GM19438 (cell line): Measurements from ENCODE around the gene PBX4.

Experiments used
- ATAC-seq: cut with Tn5 transposase; IDR thresholded peaks from one replicate; pipeline ENCODE4 v1.9.1; 2021; ENCODE audit warnings: low read depth; ENCODE audit not compliant: unreplicated experiment

PBX4 gene

DNA sequence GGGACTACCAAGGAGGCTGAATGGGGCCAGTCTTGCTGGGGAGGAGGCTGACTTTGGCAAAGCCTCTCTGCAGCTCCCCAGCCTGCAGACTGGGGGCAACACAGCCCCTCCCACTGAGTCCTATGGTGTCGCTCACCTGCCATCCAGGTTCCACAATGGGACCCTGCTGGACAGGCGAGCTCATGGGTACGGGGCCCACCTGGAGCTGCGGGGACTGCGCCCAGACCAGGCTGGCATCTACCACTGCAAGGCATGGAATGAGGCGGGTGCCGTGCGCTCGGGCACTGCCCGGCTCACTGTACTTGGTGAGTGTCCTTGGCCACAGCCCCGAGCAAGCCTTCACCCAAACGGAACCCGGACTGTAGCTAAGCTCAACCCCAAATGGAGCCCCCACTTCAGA, 75.4 kb downstream of the PBX4 start:
- ATAC-seq: no peak

DNA sequence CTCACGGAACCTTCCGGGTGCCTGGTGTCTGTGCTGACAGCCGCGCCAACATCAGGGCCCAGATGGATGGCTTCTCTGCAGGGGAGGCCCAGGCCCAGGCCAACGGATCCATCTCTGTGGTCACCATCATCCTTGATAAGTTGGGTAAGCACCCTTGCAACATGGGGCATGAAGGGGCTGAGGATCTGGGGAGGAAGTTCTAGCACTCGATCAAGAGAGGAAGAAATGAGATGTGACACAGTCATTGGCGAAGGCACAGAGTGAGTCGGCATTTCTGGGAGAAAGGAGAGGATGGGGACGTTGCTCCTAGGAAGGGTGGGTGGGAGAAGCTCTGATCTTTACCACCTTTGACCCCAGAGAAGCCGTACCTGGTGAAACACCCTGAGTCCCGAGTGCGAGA, 76.0 kb downstream of the PBX4 start:
- ATAC-seq: no peak

DNA sequence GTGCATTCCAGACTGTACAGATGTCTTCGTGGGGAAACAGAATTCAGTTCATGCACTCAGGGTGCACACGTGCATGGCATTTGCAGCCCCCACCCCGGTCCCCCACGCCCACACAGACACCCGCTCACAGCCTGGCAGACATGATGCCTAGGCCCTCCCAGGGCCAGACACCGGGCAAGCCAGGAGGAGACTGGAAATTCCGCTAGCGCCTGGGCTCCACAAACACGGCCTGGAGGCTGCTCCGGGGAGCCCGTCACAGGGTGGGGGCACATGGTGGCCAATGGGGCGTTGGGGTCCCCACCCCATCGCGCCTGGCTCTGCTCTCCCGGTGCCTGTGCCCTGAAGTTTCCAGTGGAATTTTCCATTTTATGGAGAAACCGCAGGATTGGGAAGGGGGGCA, 76.9 kb downstream of the PBX4 start:
- no peak for ATAC-seq

DNA sequence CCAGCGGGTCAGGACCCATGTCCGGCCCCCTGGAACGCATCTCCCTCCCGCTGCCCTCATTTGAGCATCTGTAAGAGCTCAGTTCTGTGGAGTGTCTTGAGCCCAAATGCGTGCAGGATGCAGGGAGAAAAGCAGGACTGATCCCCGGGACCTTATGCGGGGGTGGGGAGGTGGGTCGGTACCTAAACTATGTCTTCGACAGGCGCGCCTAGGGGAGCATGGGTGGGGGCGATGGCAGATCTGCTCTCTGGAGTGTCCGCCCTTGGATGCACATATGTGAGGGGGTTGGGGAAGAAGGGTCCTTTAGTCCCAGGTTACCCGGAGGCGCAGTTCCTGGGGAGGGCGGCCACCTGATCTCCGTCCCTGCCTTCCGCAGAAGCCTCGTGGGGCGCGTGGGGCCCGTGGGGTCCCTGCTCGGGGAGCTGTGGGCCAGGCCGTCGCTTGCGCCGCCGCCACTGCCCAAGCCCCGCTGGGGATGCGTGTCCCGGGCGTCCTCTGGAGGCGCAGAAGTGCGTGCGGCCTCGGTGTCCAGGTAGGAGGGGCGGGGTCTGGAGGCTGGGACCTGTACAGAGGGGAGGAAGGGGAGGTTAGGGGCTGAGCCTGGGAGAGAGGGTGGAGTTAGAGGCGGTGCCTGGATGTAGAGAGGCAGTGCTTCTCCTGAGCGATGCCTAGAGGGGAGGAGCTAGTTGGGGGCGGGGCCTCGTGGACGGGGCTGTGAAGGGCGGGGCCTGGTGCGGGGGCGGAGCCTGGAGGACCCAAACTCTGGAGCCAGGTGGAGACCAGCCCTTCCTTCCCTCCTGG, 77.6 kb downstream of the PBX4 start:
- peak; percentile 80 for ATAC-seq

DNA sequence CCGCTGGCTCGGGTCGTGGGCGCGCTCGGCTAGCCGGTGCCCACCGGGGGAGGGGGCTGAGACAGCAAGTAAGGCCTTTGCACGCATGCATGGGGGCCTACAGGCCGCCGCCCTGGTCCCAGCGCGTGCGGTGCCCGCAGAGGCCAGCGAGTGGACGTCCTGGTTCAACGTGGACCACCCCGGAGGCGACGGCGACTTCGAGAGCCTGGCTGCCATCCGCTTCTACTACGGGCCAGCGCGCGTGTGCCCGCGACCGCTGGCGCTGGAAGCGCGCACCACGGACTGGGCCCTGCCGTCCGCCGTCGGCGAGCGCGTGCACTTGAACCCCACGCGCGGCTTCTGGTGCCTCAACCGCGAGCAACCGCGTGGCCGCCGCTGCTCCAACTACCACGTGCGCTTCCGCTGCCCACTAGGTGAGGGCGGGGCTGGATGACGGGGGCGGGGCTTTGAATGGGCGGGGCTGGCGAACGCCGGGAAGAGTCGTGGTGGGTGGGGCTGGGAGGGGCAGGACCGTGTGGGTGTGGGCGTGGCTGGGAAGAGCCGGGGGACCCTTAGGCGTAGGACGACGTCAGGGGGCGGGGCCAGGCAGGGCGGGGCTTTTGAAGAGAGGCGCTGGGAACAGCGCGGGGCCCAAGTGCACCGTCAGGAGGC, 78.3 kb downstream of the PBX4 start:
- no peak for ATAC-seq

DNA sequence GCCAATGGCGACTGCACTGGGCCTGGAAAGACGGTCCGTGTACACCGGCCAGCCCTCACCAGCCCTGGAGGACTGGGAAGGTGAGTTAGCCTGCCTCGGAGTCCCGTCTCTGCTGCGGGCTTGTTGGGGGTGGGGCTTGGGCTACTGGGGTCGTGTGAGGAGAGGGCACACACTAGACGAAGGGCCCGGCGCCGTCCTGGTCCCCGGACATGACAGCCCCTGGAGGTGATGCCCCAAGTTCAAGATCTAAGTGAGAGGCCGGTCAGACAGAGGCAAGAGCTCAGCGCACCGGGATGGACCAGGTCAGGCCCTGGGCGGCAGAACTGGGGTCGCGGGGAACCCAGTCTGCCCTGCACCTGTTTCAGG, 78.8 kb downstream of the PBX4 start:
- ATAC-seq: no peak

DNA sequence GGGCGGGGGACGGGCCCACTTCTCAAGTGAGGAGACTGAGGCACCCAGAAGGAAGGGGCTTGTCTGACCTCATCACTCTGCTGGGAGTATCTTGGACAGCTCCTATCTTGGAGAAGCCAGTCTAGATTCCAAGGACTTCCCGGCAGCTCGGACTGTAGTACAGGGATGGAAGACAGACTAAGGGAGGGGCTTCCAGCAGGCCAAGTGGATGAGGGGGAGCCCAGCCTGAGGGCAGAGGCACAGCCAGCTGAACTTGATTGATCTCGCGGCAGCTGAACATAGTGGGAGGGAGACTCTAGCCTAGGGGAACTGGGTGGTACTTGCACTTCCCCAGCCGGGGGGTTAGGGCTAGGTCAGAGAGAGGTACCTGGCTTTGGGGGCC, 79.7 kb downstream of the PBX4 start:
- no peak for ATAC-seq

DNA sequence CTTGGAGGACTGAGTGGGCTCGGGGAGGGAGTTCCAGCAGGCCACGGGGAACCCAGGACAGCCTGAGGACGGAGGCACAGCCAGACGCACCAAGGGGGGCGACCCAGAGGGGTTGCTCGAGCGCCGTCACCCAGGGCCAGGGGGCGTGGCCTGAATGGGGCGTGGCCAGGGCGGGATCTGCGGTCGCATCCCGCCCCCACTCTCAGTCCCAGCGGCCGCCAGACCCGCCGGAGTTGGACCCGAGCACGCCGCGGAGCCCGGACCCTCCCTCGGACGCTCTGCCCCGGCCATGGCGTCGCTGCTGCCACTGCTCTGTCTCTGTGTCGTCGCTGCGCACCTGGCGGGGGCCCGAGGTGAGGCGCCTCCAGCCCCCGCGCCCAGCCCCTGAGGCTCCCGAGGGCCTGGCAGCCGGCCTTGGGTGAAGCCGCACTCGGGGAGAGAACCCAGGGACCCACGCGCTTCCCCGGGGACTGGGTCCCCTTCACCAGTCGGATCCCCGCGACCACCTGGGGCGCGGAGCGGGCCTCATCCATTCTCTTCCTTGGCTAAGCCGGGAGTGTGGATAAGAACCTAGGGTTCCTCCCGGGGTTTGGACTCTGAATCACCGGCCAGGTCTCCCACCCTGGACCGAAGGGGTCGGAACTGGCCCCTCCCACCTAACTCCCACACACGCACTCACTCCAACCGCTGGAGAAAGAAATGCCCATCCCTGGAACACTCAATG, 80.3 kb downstream of the PBX4 start, which contains the start of gene CILP2:
Gene CILP2 (plus strand): TSS at position 205 of the 724 bp plus-strand sequence. CDS start 85 bp downstream, at position 290.
- no peak for ATAC-seq

DNA sequence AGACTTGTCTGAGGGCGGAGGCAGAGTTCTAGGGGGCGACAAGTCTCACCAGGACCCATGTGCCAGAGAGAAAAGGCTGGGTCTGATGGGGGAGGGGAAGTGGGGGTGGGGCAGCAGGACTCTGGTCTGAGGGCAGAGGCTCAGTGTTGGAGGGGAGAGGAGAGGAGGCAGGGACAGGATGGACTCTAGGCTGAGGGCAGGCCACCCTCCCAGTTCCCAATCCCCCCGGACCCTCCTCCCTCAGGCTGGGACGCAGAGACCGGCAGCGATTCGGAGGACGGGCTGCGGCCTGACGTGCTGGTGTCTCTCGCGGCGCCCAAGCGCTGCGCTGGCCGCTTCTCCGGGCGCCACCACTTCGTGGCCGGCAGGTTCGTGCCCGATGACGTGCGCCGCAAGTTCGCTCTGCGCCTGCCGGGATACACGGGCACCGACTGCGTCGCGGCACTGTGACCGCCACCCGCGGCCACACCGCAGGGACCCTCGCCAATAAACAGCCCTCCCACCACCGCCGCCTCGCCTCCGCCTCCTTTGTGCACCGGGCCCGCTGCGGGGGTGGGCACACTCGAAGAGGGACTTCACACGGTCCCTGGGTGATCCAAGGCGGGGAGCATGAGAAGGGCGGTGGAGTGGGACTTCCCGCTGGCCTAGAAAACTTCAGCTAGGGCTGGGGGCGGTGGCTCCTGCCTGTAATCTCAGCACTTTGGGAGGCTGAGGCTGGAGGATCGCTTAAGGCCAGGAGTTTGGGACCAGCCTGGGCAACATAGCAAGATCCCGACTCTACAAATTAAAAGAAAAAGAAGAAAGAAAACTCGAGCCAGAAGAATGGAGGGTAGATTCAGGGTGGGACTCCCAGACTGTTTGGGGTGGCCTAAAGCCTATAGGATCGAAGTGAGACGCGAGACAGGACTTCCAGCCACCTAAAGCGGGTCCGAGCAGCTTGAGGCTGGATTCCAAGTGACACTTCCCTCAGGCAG, 81.1 kb downstream of the PBX4 start:
- ATAC-seq: no peak

DNA sequence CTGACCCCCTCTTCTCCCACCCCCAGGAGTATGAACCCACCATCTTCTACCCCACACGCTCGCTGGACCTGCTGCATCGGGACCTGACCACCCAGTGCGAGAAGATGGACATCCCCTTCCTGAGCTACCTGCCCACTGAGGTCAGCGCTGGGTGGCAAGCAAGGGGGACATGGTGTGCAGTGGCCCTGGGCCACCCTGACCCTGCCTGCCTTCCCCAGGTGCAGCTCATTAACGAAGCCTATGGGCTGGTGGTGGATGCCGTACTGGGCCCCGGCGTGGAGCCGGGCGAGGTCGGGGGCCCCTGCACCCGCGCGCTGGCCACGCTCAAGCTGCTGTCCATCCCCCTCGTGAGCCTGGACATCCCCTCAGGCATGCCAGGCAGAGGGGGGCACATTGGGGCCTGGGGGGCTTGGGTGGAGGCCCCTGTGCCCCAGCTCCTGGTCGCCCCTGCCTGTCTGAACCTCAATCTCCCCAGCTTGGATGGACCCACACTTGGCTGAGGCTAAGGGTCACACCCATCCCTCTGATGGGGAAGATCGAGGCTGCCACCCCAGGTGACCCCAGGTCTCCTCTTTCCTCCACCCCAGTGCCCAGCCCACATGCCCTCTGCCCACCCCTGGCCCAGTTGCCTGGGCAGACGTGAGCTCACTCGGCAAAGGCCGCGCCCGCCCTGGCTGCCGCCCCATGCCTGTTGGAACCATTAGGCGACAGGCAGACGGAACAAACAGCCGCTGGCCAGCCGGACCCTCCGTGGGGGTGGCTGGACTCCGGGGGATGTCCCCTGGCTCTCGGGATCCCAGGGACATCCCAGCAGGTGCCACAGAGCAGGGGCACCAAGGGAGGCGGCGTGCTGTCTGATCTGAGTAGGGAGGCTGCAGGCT, 82.9 kb downstream of the PBX4 start:
- ATAC-seq: no peak

DNA sequence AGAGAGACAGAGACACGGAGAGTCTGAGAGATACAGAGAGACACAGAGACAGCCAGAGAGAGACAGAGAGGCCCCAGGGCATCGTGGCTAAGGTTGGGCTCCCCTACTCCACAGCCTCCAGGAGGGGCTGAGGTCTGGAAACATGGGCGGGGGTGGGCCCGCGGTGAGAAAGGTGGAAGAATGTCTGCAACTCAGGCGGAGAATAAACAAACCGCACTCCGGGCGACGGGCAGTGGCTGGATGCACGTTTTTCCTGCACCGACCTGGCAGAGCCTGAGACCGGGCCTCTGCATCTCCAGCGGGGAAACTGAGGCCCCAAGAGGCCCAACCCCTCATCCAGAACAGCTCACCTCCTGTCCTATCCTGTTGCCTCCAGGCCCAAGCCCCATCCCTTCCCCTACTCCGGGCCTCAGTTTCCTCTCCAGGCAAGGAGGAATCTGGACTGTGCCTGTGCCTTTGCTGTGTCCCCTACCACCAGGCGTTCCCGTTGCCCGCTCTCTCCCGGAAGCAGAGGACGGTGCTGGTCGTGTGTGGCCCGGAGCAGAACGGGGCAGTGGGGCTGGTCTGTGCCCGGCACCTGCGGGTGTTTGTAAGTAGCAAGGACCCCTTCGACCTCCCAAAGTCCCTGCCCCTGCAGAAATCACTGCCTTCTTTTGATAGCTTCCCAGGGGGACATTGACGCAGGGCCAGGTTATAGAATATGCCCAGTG, 83.8 kb downstream of the PBX4 start:
- no peak for ATAC-seq

DNA sequence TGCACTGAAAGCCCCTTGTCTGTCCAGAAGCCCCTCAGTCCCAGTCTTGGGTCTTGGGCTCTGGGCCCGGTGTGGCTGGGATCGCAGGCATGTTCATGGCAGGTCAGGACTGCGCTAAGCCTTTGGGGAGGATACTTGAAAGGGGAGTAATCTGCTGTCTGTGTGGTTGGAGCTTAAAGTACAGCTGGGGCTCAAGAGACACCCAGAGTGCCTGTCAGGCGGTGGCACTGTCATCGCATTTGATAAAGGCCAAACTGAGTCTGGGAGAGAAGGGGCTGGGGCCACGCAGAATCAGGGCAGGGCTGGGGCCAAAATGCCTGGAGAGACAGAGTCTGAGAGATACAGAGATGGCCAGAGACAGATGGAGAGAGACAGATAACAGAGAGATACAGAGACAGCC, 84.6 kb downstream of the PBX4 start:
- no peak for ATAC-seq

DNA sequence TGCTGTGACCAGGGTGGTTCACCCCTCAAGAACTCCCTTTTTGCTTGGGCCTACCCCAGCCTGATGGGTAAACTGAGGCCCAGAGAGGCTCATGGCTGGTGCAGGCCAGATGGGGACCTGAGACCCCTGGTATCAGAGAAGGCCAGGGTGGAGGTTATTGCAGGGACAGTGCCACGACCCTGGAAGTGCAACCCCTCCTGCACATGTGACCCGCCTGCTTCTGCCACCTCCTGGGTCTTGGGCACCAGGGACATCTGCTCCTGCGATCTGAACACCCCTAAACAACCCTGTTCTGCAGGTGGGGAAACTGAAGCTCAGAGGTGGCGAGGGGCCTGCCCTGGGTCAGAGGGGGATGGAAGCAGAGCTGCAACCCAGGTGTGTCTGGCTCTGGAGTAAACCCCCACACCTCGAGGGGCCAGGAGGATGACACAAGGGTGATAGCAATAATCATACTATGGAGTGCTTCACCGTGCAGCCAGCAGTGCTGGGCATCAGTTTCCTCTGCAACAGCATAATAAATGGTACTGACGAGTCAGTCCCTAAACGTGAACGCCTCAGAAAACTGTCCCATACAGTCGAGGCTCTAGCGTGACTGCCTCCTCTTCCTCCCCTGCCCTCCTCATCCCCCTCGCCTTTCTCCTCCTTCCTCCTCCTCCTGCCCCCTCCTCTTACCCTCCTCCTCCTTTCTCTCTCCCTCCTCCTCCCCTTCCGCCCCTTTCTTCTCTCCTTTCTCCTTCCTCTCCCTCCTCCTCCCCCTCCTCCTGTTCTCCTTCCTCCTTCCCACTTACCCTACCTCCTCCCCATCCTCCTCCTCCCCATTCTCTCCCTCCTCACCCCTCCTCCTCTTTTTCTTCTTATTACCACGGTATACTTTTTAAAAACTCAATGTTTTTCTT, 85.4 kb downstream of the PBX4 start:
- ATAC-seq: no peak

DNA sequence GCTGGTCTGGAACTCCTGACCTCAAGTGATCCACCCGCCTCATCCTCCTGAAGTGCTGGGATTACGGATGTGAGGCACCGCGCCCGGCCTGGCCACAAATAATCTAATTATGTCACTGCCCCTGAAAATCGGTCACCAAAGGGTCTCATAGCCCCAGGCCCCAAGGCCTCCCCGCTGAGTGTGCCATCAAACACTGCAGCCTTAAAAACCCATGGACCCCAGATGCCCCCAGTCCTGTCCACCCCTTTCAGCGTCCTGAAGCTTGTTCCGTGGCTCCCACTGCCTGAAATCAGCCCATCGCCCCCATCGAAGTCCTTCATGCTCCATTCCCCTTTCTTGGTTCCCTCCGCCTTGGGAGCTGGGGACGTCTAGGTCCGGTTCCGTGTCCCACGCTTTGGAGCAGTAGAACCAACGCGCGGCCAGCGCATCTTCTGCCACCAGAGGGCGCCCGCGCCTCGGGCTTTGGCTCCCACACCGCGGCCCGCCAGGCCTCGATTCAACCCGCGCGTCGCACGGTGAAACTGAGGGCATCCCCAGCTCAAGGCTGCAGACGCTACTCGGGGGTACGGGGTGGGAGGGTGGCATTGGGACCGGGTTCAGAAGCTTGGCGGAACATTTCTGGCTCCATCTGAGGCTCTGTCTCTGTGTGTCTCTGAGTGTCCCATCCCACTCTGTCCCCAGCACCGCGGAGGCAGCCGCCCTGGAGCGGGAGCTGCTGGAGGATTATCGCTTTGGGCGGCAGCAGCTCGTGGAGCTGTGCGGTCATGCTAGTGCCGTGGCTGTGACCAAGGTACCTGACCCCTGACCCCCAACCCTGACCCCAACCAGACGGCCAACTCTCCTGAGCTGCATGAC, 86.3 kb downstream of the PBX4 start:
- ATAC-seq: no peak

DNA sequence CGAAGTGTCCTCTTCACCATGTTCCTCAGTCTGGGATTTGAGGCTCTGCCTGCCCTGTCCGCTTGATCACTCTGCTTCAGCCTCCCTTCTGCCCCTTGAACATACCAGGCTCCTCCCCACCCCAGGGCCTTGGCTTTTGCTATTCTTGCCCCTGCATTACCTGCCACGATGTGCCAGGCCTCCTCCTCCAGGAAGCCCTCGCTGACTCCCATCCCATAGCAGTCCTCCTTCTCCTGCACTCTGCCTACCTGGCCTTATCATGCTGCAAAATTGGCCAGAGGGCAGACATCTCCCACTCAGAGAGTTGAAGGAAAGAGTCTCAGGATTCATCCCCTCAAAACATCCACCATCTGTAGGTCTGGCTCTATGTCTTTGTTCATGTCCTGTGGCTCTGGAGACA, 87.6 kb downstream of the PBX4 start:
- ATAC-seq: no peak

DNA sequence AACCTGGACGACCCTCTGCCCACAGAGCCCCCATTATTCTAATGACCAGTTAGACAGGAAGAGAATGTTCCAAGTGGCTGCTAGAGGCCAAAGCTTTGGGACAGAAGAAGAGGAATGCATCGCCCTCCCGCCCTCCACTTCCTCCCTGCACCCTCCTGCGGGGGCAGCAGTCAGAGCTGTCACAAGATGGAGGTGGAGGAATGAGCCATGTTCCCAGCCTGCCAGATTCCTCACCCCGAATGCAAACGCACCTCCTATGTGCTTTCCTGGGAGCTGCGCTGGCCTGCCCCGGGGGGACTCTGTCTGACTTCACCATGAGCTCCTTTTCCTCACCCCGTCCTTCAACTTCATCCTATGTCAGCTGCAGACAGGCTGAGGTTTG, 88.1 kb downstream of the PBX4 start:
- ATAC-seq: no peak

DNA sequence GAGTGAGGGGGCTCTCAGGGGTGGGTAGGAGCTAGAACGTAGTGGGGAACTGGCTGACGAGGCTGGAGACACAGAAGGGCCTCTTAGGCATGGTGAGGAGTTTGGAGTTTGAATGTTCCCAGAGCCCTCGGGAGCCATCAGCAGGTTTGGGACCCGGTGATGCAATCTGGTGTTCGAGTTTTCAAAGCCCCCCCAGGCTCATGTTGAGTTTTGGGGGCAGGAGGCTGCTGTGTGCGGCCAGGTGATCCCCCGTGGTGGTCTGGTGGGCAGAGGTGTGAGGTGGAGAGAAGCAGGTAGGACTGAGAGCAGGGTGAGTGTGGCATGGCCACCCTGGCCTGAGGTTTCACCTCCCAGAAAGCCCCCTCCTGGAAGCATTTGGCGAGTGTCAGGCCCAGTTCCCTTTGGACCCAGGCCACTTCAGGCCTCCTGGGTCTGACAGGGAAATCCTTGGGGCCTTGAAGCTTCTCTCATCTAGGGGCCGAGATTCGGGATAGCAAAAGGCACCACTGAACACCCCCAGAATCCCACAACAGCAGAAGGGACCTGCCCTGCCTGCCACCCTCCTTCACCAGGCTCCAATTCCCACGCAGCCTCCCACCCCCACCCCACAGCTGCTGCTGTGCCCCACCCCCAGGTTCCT, 88.6 kb downstream of the PBX4 start:
- no peak for ATAC-seq
